ENCODE measurements around the gene APRT.

APRT gene

DNA sequence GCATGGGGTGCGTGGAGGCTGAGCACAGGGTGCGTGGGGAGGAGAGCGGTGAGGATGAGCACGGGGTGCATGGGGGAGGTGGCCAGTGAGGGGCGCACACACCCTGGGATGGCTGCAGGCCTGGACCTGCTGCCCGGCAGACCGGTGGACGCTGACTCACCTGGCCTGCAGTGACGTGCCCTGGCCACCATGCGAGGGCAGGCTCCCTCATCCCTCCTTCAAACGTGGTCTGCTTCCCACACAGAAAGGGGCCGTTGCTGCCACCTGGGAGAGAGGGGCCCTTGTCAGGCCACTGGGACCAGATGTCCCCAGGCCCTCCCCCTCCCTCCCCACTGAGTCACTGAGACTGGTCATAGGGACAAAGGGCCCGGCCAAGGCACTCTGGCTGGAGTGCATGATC lies 20.1 kb upstream of the APRT start:
- DNase-seq (ENCODE audit: low read depth): no peak
- TF ChIP-seq, protein P1, sequence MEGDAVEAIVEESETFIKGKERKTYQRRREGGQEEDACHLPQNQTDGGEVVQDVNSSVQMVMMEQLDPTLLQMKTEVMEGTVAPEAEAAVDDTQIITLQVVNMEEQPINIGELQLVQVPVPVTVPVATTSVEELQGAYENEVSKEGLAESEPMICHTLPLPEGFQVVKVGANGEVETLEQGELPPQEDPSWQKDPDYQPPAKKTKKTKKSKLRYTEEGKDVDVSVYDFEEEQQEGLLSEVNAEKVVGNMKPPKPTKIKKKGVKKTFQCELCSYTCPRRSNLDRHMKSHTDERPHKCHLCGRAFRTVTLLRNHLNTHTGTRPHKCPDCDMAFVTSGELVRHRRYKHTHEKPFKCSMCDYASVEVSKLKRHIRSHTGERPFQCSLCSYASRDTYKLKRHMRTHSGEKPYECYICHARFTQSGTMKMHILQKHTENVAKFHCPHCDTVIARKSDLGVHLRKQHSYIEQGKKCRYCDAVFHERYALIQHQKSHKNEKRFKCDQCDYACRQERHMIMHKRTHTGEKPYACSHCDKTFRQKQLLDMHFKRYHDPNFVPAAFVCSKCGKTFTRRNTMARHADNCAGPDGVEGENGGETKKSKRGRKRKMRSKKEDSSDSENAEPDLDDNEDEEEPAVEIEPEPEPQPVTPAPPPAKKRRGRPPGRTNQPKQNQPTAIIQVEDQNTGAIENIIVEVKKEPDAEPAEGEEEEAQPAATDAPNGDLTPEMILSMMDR (IDR thresholded peaks at IDR 0.05; ENCODE audit: control insufficient read depth, insufficient read depth, low read depth, low read length, missing control alignments): no peak
- no peak overlapping the region for H3K4me3 ChIP-seq (ENCODE audit: control insufficient read depth, low read depth, low read length)

DNA sequence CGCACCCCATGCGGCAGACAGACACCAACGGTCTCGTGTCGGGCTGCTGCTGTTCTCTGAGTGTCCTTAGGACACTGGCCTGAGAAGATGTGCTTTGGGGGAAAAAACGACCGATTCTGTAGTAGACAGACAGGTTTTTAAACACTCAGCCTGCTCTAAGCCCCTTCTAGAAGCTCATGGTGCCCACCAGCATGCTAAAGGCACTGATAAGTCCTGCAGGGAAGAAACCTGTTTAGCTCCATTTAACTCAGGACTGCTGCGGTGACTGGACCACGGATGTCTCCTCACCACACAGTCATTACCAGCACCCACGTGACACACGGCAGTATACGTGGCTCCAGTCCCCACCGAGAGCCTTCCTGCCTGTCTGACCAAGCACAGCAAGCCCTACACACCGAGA lies 19.1 kb upstream of the APRT start:
- TF ChIP-seq, protein P1 (IDR thresholded peaks at IDR 0.05; ENCODE audit: control insufficient read depth, insufficient read depth, low read depth, low read length, missing control alignments): no peak
- no peak overlapping the region for H3K4me3 ChIP-seq (ENCODE audit: control insufficient read depth, low read depth, low read length)
- no peak for DNase-seq (ENCODE audit: low read depth)

DNA sequence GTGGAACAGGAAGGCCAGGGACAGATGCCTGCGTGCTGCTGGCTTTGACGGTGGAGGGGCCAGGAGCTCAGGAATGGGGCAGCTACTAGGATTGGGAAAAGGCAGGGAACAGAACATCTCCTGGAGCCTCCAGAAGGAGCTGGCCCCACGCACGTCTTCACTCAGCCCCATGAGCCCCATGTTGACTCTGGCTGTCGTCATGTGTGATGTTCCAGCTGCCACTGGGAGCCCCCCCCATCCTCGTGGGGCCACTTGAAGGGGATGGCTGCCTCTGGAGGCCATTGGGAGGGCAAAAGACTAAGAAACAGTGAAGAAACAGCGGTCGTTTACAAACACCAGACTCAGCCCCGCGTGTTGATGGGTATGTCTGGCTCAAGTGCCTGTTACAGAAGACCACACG lies 18.5 kb upstream of the APRT start:
- TF ChIP-seq, protein P1 (IDR thresholded peaks at IDR 0.05; ENCODE audit: control insufficient read depth, insufficient read depth, low read depth, low read length, missing control alignments): no peak
- H3K4me3 ChIP-seq (ENCODE audit: control insufficient read depth, low read depth, low read length): no peak overlapping the region
- no peak for DNase-seq (ENCODE audit: low read depth)

DNA sequence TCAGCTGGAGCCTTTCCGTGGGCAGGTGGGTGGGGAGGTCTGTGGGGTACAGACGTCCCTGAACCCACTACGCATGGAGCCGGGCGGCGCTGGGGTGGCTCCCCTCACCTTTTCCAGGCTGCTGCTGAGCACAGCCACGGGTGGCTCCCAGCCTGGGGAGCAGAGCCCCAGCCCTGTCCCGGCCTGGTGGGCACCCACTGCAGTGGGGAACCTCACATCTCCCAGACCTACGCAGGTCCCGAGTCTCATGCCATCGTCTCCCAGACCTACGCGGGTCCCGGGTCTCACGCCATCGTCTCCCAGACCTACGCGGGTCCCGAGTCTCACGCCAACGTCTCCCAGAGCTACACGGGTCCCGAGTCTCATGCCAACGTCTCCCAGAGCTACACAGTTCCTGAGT lies 17.0 kb upstream of the APRT start:
- no peak for DNase-seq (ENCODE audit: low read depth)
- no peak overlapping the region for H3K4me3 ChIP-seq (ENCODE audit: control insufficient read depth, low read depth, low read length)
- TF ChIP-seq, protein P1 (IDR thresholded peaks at IDR 0.05; ENCODE audit: control insufficient read depth, insufficient read depth, low read depth, low read length, missing control alignments): no peak

DNA sequence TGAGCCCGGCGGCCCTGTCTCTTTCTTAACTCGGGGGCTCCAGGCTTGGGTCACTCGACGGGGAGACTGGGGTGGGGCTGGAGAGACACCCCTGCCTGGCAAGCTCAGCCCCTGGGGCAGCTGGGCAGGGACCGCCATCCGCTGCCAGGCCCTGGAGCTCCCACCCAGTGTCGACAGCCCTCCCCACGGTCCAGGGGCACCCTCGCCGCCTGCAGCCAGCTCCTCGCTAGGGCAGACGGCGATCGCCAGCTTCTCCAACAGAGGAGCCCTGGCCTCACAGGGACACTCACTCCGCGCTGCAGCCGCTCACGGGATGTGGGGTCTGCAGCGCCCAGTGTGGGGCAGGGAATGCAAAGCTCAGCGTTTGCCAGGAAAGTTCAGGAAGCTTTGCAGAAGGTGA lies 16.0 kb upstream of the APRT start:
- no peak for DNase-seq (ENCODE audit: low read depth)
- TF ChIP-seq, protein P1 (IDR thresholded peaks at IDR 0.05; ENCODE audit: control insufficient read depth, insufficient read depth, low read depth, low read length, missing control alignments): no peak
- H3K4me3 ChIP-seq (ENCODE audit: control insufficient read depth, low read depth, low read length): no peak overlapping the region

DNA sequence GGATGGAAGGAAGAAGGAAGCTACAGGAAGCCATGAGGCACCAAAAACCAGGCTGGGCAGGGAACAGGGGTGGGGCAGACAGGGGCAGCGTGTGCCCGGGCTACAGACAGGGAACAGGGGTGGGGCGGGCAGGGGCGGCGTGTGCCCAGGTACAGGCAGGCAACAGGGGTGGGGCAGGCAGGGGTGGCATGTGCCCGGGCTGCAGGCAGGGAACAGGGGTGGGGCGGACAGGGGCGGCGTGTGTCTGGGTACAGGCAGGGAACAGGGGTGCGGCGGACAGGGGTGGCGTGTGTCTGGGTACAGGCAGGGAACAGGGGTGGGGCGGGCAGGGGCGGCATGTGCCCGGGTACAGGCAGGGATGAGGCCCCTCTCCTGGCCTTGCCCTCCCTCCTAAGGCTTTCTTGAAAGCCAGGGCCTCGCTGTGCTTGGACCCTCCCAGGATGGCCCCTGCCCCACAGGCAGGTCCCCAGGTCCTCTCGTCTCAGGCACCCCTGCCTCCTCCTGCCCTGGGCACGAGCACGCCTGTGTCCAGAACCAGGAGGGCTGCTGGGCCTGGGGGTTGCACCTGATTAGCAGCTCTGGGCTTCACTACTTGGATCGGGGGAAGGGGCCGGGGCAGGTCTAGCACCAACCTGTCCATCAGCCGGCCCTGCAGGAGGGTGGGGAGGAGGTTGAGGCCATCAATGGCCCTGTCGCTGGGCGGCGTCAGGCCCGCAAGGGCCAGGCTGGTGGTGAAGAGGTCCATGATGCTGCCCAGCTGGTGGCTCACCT lies 14.5 kb upstream of the APRT start:
- DNase-seq (ENCODE audit: low read depth): no peak
- TF ChIP-seq, protein P1 (IDR thresholded peaks at IDR 0.05; ENCODE audit: control insufficient read depth, insufficient read depth, low read depth, low read length, missing control alignments): no peak
- no peak overlapping the region for H3K4me3 ChIP-seq (ENCODE audit: control insufficient read depth, low read depth, low read length)

Measured in AG09309 (cell line).